ENCODE results near the gene EFNA4.

EFNA4 gene

GRCh38 chr1:155063550-155064110, at the start of gene EFNA4:
EFNA4 (plus strand) TSS chr1:155063740; CDS start chr1:155063824, 84 bp downstream.
- peak; percentile 67 to 75 for DNase-seq (ENCODE audit: low read depth in 2 of 2)

GRCh38 chr1:155014709-155015508, 48.6 kb upstream of the EFNA4 start:
- no peak for DNase-seq (ENCODE audit: low read depth in 2 of 2)

GRCh38 chr1:155015527-155016230, 47.9 kb upstream of the EFNA4 start:
- DNase-seq (ENCODE audit: low read depth in 2 of 2) = no peak

GRCh38 chr1:155016231-155016831, 47.2 kb upstream of the EFNA4 start:
- DNase-seq (ENCODE audit: low read depth in 2 of 2) = no peak

GRCh38 chr1:155017041-155017945, 46.2 kb upstream of the EFNA4 start:
- DNase-seq (ENCODE audit: low read depth in 2 of 2) = peak; percentile 83 to 86

- no peak for DNase-seq (ENCODE audit: low read depth in 2 of 2)
Observed at GRCh38 chr1:155017946-155018316, 45.6 kb upstream of the EFNA4 start.

GRCh38 chr1:155018617-155019348, 44.8 kb upstream of the EFNA4 start:
- no peak for DNase-seq (ENCODE audit: low read depth in 2 of 2)

GRCh38 chr1:155019377-155020245, 43.9 kb upstream of the EFNA4 start:
- DNase-seq (ENCODE audit: low read depth in 2 of 2) = no peak

GRCh38 chr1:155022136-155022926, 41.2 kb upstream of the EFNA4 start:
- no peak for DNase-seq (ENCODE audit: low read depth in 2 of 2)

- no peak for DNase-seq (ENCODE audit: low read depth in 2 of 2)
Observed at GRCh38 chr1:155022927-155023236, 40.7 kb upstream of the EFNA4 start.

- no peak for DNase-seq (ENCODE audit: low read depth in 2 of 2)
Observed at GRCh38 chr1:155023627-155024026, 39.9 kb upstream of the EFNA4 start.

- DNase-seq (ENCODE audit: low read depth in 2 of 2) = no peak
Observed at GRCh38 chr1:155024315-155024714, 39.2 kb upstream of the EFNA4 start.

- no peak for DNase-seq (ENCODE audit: low read depth in 2 of 2)
Observed at GRCh38 chr1:155026154-155026553, 37.4 kb upstream of the EFNA4 start.

GRCh38 chr1:155026588-155026987, 37.0 kb upstream of the EFNA4 start:
- no peak for DNase-seq (ENCODE audit: low read depth in 2 of 2)

GRCh38 chr1:155029513-155030242, 33.9 kb upstream of the EFNA4 start:
- DNase-seq (ENCODE audit: low read depth in 2 of 2) = no peak

GRCh38 chr1:155030243-155030795, 33.2 kb upstream of the EFNA4 start:
- DNase-seq (ENCODE audit: low read depth in 2 of 2) = no peak

- no peak for DNase-seq (ENCODE audit: low read depth in 2 of 2)
Observed at GRCh38 chr1:155030899-155031298, 32.6 kb upstream of the EFNA4 start.

- no peak for DNase-seq (ENCODE audit: low read depth in 2 of 2)
Observed at GRCh38 chr1:155032886-155033285, 30.7 kb upstream of the EFNA4 start.

All from stimulated activated CD8-positive, alpha-beta memory T cell treated with anti-CD3 and anti-CD28 coated beads, Interleukin-2, amount 100 ng/mL, for 48 hours (primary cell).